IPS-15b (cell line): ENCODE measurements around the gene SUCNR1.
"Not testable (repeated sequence)": the region's sequence is repeated elsewhere in the genome, so short reads cannot be mapped to it uniquely, and the experiment has no call there.

ENCODE experiments used
- H3K27me3 ChIP-seq: one replicate; pipeline ENCODE4 v1.6.1; 2013; ENCODE audit warnings: low read length; ENCODE audit not compliant: control insufficient read depth, insufficient read depth
- H3K36me3 ChIP-seq: one replicate; pipeline ENCODE4 v1.6.1; 2013; ENCODE audit warnings: low read length; ENCODE audit not compliant: control insufficient read depth, insufficient read depth
- H3K4me1 ChIP-seq: one replicate; pipeline ENCODE4 v1.6.1; 2013; ENCODE audit warnings: mild to moderate bottlenecking, low read length; ENCODE audit not compliant: control insufficient read depth, insufficient read depth
- H3K4me3 ChIP-seq: one replicate; pipeline ENCODE4 v1.5.1; 2013; ENCODE audit warnings: low read depth, low read length
- H3K9ac ChIP-seq: one replicate; pipeline ENCODE4 v1.6.1; 2013; ENCODE audit warnings: low read depth, mild to moderate bottlenecking, low read length
- H3K9me3 ChIP-seq: one replicate; pipeline ENCODE4 v1.6.1; 2013; ENCODE audit warnings: mild to moderate bottlenecking, low read length; ENCODE audit not compliant: control insufficient read depth, insufficient read depth

Gene SUCNR1

DNA sequence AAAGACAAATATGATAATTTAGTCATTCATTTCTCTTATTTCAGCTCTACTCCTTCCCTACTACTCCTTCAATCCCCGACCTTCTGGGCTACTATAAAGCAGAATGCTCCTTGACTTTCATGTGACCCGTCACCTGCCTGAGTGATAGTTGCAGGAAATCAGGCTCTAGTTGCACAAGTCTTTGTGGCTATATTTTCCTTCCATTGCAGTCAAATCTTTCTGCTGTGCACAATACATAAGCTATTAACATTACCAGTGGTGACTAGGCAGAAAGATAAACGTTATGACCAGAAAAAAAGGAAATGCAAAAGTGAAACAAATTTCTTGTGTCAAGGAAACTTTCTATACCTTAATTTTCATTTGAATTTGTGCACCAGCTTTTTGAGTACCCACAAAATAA is 2.3 kb downstream of the SUCNR1 start:
- Histone ChIP-seq H3K4me1 (no peaks in the 10 kb centered on the region), H3K9me3 (no peaks in the 10 kb centered on the region), H3K27me3 (no peaks in the 10 kb centered on the region), H3K36me3 (no peaks in the 10 kb centered on the region), H3K9ac (no peak overlapping the region), H3K4me3 (no peak overlapping the region)

DNA sequence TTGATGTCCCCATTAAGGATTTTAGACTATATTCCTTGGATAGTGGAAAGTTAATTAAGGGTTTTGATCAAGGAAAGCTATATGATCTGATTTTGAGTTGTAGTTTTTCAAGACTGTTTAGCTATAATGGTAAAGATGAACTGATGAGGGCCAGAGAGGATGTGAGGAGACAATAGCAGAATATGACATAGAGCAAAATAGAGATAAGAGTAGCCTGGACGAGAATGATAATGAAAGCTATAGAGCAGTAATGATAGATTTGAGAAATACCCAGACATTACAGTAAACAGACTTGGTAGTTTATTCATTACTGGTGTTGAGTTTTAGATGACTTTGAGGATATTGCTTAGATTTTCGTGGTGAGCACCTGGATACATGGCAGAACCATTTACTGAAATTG is 3.8 kb downstream of the SUCNR1 start:
- H3K36me3 ChIP-seq, result no peaks in the 10 kb centered on the region
- H3K9ac ChIP-seq, result no peak overlapping the region
- no peak overlapping the region for H3K4me3 ChIP-seq
- no peaks in the 10 kb centered on the region for H3K27me3 ChIP-seq
- no peaks in the 10 kb centered on the region for H3K4me1 ChIP-seq
- no peaks in the 10 kb centered on the region for H3K9me3 ChIP-seq

DNA sequence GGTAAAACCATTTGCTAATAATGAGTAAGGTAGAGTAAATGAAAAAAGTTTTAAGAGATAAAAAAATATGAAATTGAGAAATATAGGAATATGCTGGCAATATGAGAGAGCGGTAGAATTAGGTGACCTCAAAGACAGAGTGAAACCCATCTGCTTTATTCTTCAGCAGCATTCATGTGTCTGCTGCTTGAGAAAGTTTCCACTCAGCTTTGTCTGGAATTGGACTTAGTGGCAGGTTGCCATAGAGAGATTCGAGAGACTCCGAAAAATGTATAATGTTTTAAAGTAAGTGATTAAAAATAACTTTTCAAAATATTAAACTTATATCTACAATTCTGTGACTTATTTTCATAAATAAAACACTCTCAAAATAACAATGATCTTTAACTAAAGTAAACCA is 5.0 kb downstream of the SUCNR1 start:
- no peaks in the 10 kb centered on the region for H3K9me3 ChIP-seq
- H3K4me1 ChIP-seq, result no peaks in the 10 kb centered on the region
- H3K36me3 ChIP-seq, result no peaks in the 10 kb centered on the region
- H3K9ac ChIP-seq, result no peak overlapping the region
- H3K27me3 ChIP-seq, result no peaks in the 10 kb centered on the region
- no peak overlapping the region for H3K4me3 ChIP-seq

GRCh38 chr3:151879037-151879436 is 5.6 kb downstream of the SUCNR1 start:
- H3K9ac ChIP-seq, result no peak overlapping the region
- H3K27me3 ChIP-seq, result no peaks in the 10 kb centered on the region
- H3K4me1 ChIP-seq, result no peaks in the 10 kb centered on the region

GRCh38 chr3:151879679-151880415 is 6.4 kb downstream of the SUCNR1 start:
- H3K4me1 ChIP-seq, result no peaks in the 10 kb centered on the region
- no peak overlapping the region for H3K4me3 ChIP-seq
- no peaks in the 10 kb centered on the region for H3K36me3 ChIP-seq
- H3K27me3 ChIP-seq, result no peaks in the 10 kb centered on the region
- no peaks in the 10 kb centered on the region for H3K9me3 ChIP-seq
- no peak overlapping the region for H3K9ac ChIP-seq

More at GRCh38 chr3:151879037-151879436, 5.6 kb downstream of the SUCNR1 start:
- Histone ChIP-seq H3K9me3 (no peaks in the 10 kb centered on the region), H3K36me3 (no peaks in the 10 kb centered on the region), H3K4me3 (no peak overlapping the region)

GRCh38 chr3:151880416-151880690 is 6.9 kb downstream of the SUCNR1 start:
- Histone ChIP-seq H3K4me3 (no peak overlapping the region), H3K36me3 (no peaks in the 10 kb centered on the region), H3K9ac (no peak overlapping the region), H3K27me3 (no peaks in the 10 kb centered on the region), H3K9me3 (no peaks in the 10 kb centered on the region), H3K4me1 (no peaks in the 10 kb centered on the region)

- Histone ChIP-seq H3K9ac (no peak overlapping the region), H3K36me3 (no peaks in the 10 kb centered on the region), H3K4me3 (no peak overlapping the region), H3K9me3 (no peaks in the 10 kb centered on the region), H3K4me1 (no peaks in the 10 kb centered on the region), H3K27me3 (no peaks in the 10 kb centered on the region)
Measured at GRCh38 chr3:151881137-151881536, 7.7 kb downstream of the SUCNR1 start.

GRCh38 chr3:151885397-151885796 is 12.0 kb downstream of the SUCNR1 start:
- not testable (repeated sequence) for H3K4me1 ChIP-seq, H3K27me3 ChIP-seq, H3K9ac ChIP-seq, H3K9me3 ChIP-seq, H3K36me3 ChIP-seq, H3K4me3 ChIP-seq

DNA sequence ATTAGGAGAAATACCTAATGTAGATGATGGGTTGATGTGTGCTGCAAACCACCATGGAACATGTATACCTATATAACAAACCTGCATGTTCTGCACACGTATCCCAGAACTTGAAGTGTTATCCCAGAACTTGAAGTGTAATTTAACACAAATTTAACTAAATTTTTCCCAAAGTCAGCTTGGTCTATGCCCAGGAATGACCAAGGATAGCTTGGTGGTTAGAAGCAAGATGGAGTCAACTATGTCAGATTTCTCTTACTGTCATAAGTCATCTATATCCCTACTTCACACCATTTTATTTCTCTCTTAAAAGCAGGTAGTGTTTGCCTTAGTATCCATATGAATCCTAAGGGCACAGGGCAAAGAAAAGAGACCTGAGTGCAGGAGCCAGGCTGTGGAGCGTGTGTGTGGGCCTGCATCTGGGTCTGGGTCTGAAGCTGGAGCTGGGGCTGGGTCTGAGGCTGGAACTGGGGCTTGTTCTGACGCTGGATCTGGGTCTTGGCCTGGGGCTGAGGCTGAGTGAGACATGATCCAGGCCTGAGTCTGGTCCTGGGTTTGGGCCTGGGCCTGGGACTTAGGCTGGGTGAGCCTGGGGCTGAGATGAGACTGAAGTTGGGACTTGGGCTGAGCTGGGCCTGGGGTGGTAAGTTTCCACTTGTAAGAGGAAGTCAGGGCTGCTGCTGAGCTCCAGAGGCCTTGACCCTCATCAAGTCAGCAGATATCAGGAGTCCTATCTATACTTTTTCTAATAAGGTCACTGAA is 14.2 kb downstream of the SUCNR1 start:
- H3K4me3 ChIP-seq, H3K36me3 ChIP-seq: not testable (repeated sequence)

DNA sequence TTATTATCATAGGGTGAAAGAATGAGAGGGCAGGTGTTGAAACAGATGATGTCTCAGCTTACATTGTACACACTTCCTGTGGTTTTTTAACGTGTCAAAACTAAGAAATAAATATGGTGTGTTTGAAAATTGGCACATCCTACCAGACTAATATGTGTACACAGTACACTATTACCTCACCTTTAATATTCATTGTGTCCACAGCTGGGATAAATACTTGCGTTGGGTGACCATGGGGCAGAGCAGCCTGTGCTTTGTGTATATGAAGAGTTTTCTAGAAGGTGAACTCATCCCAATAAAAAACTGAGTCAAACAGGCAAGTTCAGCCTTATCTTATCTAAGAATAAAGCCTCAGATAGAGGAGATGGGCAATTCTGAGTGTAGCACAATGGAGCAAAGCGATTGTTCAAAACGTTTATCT is 17.3 kb downstream of the SUCNR1 start:
- H3K9me3 ChIP-seq, result no peaks in the 10 kb centered on the region
- no peaks in the 10 kb centered on the region for H3K36me3 ChIP-seq
- H3K4me3 ChIP-seq, result no peak overlapping the region
- no peak overlapping the region for H3K9ac ChIP-seq
- H3K4me1 ChIP-seq, result peaks cover 4% of the 10 kb centered on the region
- no peaks in the 10 kb centered on the region for H3K27me3 ChIP-seq

More for the DNA sequence above, 14.2 kb downstream of the SUCNR1 start:
- not testable (repeated sequence) for H3K4me1 ChIP-seq, H3K9me3 ChIP-seq, H3K9ac ChIP-seq, H3K27me3 ChIP-seq

GRCh38 chr3:151891721-151892120 is 18.3 kb downstream of the SUCNR1 start:
- H3K36me3 ChIP-seq, result no peaks in the 10 kb centered on the region
- no peak overlapping the region for H3K4me3 ChIP-seq
- H3K9me3 ChIP-seq, result no peaks in the 10 kb centered on the region
- no peak overlapping the region for H3K9ac ChIP-seq
- H3K27me3 ChIP-seq, result no peaks in the 10 kb centered on the region
- peaks cover 7% of the 10 kb centered on the region for H3K4me1 ChIP-seq

GRCh38 chr3:151894219-151894618 is 20.8 kb downstream of the SUCNR1 start:
- H3K4me1 ChIP-seq, result peaks cover 7% of the 10 kb centered on the region
- no peaks in the 10 kb centered on the region for H3K9me3 ChIP-seq
- no peak overlapping the region for H3K4me3 ChIP-seq
- no peak overlapping the region for H3K9ac ChIP-seq
- H3K36me3 ChIP-seq, result no peaks in the 10 kb centered on the region
- no peaks in the 10 kb centered on the region for H3K27me3 ChIP-seq
